ENCODE results near the gene PROCA1.
"Not testable (repeated sequence)": the region's sequence is repeated elsewhere in the genome, so short reads cannot be mapped to it uniquely, and the experiment has no call there.

Gene PROCA1

DNA sequence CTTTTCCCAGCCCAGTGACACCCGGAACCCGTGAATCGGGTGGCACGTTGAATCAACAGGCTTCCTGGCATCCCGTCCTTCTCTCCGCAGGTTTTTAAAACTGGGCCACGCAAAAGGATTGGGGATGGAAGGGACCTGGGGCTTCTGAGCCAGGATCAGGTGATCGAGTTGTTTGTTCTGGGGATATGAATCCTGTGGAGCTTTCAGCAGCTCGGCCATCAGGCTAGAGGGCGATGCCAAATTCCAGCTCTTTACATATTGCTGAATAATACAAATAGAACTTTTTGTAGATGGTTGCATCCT lies 49.2 kb downstream of the PROCA1 start:
- DNase-seq = no peak

DNA sequence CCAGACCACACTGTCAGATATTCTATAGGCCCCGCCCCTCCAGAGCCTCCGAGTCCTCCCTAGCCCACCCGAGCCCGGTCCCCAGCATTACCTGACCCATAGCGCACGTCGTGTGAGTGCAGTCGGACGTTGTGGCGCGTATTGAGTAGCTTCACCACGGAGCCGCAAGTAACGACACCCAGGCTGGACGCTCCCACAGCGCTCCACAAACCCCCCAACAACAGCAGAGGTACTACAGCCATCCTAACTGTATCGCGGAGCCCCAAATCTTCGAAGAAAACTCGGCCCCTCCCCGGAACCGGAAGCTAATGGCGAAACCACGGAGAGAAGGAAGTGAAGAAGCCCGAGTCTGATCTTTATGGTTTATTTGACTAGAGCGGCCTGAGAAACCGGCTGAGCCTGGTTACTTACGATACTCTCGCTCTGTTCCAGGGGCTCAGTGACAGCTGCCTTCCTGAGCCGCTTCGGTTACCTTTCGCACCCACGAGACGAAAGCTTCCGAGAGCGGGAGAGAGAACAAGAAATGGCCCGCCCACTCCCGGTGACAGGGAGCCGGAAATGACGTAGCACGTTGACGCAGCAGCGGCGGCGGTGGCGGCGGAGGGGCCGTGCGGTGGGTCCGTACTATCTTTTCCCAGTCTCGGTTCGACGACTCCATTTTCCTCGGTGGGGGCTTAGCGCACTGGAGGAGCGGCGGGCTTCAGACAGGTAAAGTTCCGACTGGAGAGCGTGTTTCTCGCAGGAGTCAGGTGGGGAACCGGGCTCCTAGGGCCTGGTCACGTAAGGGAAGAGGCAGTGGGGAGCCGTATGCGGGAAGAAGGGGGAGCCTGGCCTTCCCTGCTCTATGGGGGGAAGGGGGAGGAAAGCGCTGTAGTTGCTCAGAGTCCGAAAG lies 49.8 kb downstream of the PROCA1 start, which contains the start of the genes SDF2 and SUPT6H:
Gene SDF2 (minus strand): TSS at position 272 of the 892 bp plus-strand sequence. CDS start 30 bp downstream, at position 242.
Gene SUPT6H (plus strand): TSS at position 571 of the 892 bp plus-strand sequence. CDS start 11,197 bp downstream, outside the sequence.
- DNase-seq = peak; percentile 93

DNA sequence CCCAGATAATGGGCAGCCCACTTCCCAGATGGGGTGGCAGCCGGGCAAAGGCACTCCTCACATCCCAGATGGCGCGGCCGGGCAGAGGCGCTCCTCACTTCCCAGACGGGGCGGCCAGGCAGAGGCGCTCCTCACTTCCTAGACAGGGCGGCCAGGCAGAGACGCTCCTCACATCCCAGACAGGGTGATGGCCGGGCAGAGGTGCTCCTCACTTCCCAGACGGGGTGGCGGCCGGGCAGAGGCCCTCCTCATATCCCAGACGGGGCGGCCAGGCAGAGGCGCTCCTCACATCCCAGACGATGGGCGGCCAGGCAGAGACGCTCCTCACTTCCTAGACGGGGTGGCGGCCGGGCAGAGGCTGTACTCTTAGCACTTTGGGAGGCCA lies 52.2 kb downstream of the PROCA1 start:
- not testable (repeated sequence) for DNase-seq

DNA sequence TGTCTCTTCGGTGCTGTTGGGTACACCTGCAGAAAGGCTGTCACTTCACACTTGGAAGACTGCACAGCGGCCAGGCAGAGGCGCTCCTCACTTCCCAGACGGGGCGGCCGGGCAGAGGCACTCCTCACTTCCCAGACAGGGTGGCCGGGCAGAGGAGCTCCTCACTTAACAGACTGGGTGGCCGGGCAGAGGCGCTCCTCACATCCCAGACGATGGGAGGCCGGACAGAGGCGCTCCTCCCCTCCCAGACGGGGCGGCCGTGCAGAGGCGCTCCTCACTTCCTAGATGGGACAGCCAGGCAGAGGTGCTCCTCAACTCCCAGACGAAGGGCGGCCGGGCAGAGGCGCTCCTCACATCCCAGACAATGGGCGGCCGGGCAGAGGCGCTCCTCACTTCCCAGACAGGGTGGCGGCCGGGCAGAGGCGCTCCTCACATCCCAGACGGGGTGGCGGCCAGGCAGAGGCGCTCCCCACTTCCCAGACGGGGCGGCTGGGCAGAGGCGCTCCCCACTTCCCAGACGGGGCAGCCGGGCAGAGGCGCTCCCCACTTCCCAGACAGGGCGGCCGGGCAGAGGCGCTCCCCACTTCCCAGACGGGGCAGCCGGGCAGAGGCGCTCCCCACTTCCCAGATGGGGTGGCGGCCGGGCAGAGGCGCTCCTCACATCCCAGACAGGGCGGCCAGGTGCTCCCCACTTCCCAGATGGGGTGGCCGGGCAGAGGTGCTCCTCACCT lies 52.8 kb downstream of the PROCA1 start:
- DNase-seq = not testable (repeated sequence)

DNA sequence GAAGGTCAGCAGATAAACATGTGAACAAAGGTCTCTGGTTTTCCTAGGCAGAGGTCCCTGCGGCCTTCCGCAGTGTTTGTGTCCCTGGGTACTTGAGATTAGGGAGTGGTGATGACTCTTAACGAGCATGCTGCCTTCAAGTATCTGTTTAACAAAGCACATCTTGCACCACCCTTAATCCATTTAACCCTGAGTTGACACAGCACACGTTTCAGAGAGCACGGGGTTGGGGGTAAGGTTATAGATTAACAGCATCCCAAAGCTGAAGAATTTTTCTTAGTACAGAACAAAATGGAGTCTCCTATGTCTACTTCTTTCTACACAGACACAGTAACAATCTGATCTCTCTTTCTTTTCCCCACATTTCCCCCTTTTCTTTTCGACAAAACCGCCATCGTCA lies 53.3 kb downstream of the PROCA1 start:
- not testable (repeated sequence) for DNase-seq

DNA sequence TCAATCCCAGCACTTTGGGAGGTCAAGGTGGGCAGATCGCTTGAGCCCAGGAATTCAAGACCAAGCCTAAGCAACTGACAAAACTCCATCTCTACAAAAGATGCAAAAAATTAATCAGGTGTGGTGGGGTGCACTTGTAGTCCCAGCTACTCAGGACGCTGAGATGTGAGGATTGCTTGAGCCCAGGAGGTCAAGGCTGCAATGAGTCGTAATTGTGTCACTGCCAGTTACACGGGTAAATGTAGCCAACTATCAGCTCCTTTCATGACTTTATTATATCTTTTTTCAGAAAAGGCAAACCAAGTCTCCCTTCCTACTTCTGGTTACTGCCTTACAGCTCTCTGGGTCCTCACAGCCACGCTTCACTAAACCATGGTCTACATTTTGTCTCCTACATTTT lies 53.9 kb downstream of the PROCA1 start:
- no peak for DNase-seq

DNA sequence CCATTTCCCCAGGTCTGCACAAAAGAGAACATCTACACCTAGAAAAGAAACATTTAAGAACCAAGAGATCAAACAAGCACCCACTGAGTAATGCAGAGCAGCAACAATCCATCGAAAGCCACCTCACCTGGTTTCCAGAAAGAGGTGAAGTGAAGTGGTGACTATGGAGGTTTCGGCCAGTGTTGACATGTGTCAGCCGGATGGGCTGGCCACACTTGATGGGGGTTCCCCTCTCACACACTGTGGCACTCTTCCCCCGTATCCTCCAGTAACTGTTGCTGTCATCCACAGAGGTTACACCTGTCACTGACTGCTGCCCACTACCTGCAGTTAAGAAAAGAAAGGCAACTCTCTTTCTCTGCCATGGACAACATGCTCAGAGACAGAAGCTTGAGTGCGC lies 56.5 kb downstream of the PROCA1 start:
- DNase-seq = no peak

Measured in CD4-positive, alpha-beta T cell treated with Interleukin-6 for 4 hours (primary cell).